Kidney (tissue), 14 donors: ENCODE data around the gene CDC37. TPM values are rescaled to one million over a fixed set of nuclear protein-coding genes. Genes with fewer than 3 reads are reported as not detected.
"Not testable (repeated sequence)": the region's sequence is repeated elsewhere in the genome, so short reads cannot be mapped to it uniquely, and the experiment has no call there.

Experiments
- DNase-seq, 5 donors: peaks; one replicate each; pipeline ENCODE4 v3.0.0-alpha.2; 2013 to 2020
- FAIRE-seq: peaks from 2 replicates; lab custom pipeline; 2012; peaks lifted over from hg19 to GRCh38; lab: Jason Lieb, UNC
- H3K27ac ChIP-seq, 2 donors: one replicate each; pipeline ENCODE4 v1.7.0; 2013; ENCODE audit warnings: low read depth in 2 of 2, low read length in 2 of 2, inconsistent platforms in 1 of 2
- H3K27me3 ChIP-seq: one replicate; pipeline ENCODE4 v1.7.1; 2013; ENCODE audit warnings: low read length, inconsistent platforms; ENCODE audit not compliant: control insufficient read depth, insufficient read depth
- H3K36me3 ChIP-seq, 3 donors: one replicate each; pipeline versions ENCODE4 v1.7.0 to v1.7.1; 2013; ENCODE audit warnings: low read length in 3 of 3, control low read depth in 1 of 3, inconsistent platforms in 1 of 3; ENCODE audit not compliant: insufficient read depth in 3 of 3, control insufficient read depth in 2 of 3
- H3K4me1 ChIP-seq, 3 donors: one replicate each; pipeline versions ENCODE4 v1.7.0 to v1.7.1; 2013; ENCODE audit warnings: low read length in 3 of 3, inconsistent platforms in 1 of 3, low read depth in 1 of 3; ENCODE audit not compliant: control insufficient read depth in 2 of 3, insufficient read depth in 2 of 3
- H3K4me3 ChIP-seq, 3 donors: one replicate each; pipeline versions ENCODE4 v1.7.0 to v1.8.1; 2013; ENCODE audit warnings: low read length in 3 of 3, control low read depth in 1 of 3, inconsistent platforms in 1 of 3
- H3K9ac ChIP-seq, 3 donors: one replicate each; pipeline versions ENCODE4 v1.7.0 to v1.7.1; 2013; ENCODE audit warnings: low read length in 3 of 3, control low read depth in 1 of 3, inconsistent platforms in 1 of 3
- H3K9me3 ChIP-seq, 3 donors: one replicate each; pipeline versions ENCODE4 v1.7.0 to v1.7.1; 2013; ENCODE audit warnings: low read length in 3 of 3, control low read depth in 1 of 3, inconsistent platforms in 1 of 3; ENCODE audit not compliant: control insufficient read depth in 2 of 3, insufficient read depth in 1 of 3
- intact Hi-C: fragments of 100-400 bp; cut with DNase I; formaldehyde crosslinking; loops from one replicate; pipeline ENCODE4 v1.11.1; 2022
- polyA plus RNA-seq: library from polyadenylated mRNA; stranded (reverse); fragments of 350-450 nt; fragmentation: Illumina TruSeq; extraction: RNeasy Lipid Tissue Mini Kit (QIAGEN cat#74804); gene quantifications from one replicate; pipeline ENCODE4 v1.2.3, GENCODE V29; 2014; ENCODE audit warnings: low read depth, low replicate concordance; ENCODE audit not compliant: insufficient read depth
- total RNA-seq: library from RNA; stranded (reverse); fragmentation: NEBNext Ultra II Directional; extraction: Animal tissue kit (Norgen Biotek cat#: 25700); gene quantifications from one replicate; pipeline ENCODE4 v1.2.1, GENCODE V29; 2021
- TF ChIP-seq, protein P1 (sequence below): IDR thresholded peaks from 3 replicates; pipeline ENCODE4 v1.5.1; 2012; ENCODE audit warnings: mild to moderate bottlenecking, moderate library complexity, borderline replicate concordance; ENCODE audit not compliant: insufficient read depth; ENCODE audit errors: extremely low read depth
- donor health status: control.
- donor health status: control.
- donor health status: control.
- donor health status: control.
- donor health status: control.
- donor health status: DM: yes; HTN: yes; CAD: no.
- donor health status: Normal renal cell carcinoma (clear cell type).

CDC37 gene
- total and polyA plus RNA-seq, 2 donors from 2014 or later = 139 to 149 TPM

DNA sequence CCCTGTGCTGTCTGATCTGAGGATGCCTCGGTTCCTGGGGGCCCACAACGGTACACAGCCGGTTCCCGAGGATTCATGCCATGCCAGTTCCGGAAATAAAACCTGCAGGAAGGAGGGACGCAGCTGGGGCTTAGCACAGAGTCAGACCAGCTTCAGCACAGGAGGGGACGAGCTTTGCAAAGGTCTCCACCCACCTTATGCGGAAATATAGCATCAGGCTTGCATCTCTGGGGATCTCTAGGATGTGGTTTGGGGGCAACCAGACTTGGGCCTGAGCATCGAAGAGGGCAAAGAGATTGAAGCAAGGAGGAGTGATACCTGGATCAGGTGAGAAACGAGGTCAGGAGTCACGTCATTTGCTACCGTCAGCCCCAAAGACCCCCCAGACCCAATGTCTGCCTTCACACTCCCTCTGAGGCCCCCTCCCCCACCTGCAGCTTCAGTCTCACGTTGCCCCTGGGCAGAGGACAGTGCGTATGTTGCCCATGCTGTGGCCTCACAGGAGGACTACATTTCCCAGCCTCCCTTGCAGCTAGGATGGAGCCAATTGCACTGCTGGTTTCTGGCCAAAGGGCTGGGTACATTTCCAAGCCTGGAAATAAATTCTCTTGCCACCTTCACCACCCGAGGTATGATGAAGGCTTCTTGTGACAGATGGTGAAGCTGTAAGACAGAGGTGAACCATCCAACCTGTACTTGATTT, 35.1 kb downstream of the CDC37 start:
- Histone ChIP-seq H3K4me3 (no peak overlapping the region), H3K27ac (no peak overlapping the region), H3K9ac (no peak overlapping the region), H3K36me3 (peaks cover 0 to 18% (median 11%) of the 10 kb centered on the region in 3 donors), H3K9me3 (no peaks in the 10 kb centered on the region), H3K27me3 (no peaks in the 10 kb centered on the region), H3K4me1 (no peaks in the 10 kb centered on the region)
- intact Hi-C loops = no loop called here
- TF ChIP-seq, protein P1, sequence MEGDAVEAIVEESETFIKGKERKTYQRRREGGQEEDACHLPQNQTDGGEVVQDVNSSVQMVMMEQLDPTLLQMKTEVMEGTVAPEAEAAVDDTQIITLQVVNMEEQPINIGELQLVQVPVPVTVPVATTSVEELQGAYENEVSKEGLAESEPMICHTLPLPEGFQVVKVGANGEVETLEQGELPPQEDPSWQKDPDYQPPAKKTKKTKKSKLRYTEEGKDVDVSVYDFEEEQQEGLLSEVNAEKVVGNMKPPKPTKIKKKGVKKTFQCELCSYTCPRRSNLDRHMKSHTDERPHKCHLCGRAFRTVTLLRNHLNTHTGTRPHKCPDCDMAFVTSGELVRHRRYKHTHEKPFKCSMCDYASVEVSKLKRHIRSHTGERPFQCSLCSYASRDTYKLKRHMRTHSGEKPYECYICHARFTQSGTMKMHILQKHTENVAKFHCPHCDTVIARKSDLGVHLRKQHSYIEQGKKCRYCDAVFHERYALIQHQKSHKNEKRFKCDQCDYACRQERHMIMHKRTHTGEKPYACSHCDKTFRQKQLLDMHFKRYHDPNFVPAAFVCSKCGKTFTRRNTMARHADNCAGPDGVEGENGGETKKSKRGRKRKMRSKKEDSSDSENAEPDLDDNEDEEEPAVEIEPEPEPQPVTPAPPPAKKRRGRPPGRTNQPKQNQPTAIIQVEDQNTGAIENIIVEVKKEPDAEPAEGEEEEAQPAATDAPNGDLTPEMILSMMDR = no peak
- DNase-seq (no peak), FAIRE-seq (no peak)

DNA sequence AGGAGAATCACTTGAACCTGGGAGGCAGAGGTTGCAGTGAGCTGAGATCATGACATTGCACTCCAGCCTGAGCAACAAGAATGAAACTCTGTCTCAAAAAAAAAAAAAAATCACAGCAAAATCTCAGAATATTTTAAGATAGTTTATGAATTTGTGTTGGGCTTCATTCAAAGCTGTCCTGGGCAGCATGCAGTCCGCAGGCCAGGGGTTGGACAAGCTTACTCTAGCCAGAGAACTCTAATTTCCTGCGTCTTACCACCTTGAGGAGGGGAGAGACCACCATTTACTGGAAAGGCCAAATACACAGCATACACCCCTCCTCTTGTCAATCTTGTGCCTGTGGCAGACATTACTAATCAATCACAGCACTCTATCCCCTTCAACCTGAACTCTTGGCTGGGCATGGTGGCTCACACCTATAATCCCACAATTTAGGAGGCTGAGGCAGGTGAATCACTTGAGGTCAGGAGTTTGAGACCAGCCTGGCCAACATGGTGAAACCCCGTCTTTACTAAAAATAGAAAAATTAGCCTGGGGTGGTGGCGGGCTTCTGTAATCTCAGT, 36.3 kb downstream of the CDC37 start:
- H3K9ac ChIP-seq, FAIRE-seq, intact Hi-C loops, H3K4me3 ChIP-seq, DNase-seq, H3K27ac ChIP-seq, H3K27me3 ChIP-seq, H3K9me3 ChIP-seq, H3K4me1 ChIP-seq: not testable (repeated sequence)
- peaks cover 0 to 18% (median 11%) of the 10 kb centered on the region in 3 donors for H3K36me3 ChIP-seq

DNA sequence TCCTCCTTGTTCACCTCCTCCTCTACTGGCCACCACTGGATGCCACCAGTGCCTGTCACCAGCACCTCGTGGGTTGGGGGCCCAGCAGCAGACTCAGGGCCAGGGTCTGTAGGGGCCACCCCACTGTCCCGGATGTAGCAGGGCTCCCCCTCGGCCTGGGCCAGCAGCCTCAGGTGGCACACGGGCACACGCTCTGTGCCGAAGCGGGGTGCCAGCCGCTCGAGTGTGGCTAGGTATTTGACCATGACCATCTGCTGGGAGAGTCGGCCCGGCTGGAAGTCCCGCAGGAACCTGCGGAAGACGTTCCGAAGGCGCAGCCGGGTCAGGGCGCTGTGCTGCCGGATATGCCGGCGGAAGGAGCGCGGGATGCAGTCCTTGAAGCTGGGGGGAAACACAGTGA, 37.8 kb downstream of the CDC37 start:
- peaks cover 0 to 21% (median 11%) of the 10 kb centered on the region in 3 donors for H3K36me3 ChIP-seq
- no peaks in the 10 kb centered on the region for H3K27me3 ChIP-seq
- no peak for DNase-seq
- H3K9me3 ChIP-seq = no peaks in the 10 kb centered on the region
- H3K4me3 ChIP-seq = no peak overlapping the region
- intact Hi-C loops = no loop called here
- no peak overlapping the region for H3K9ac ChIP-seq
- TF ChIP-seq, protein P1 = no peak
- no peaks in the 10 kb centered on the region for H3K4me1 ChIP-seq
- FAIRE-seq = no peak
- H3K27ac ChIP-seq = no peak overlapping the region

DNA sequence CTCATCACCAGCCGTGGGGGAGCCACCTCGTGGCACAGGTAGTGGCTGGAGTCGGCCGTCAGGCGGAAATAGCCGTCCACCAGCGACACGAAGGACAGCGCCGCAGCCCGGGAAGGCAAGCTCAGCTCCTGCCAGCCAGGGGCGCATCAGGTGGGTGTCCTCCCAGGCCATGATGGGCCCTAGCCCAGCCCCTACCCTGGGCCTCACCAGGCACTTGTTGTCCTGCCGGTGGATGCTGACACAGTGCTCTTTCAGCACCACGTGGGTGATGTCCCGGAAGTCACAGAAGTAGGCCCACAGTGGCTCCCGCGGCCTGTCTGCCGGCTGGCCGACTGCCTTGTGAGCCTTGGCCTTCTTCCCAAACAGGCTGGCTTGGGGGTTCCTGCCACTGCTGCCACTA, 38.7 kb downstream of the CDC37 start:
- Histone ChIP-seq H3K27ac (no peak overlapping the region), H3K9me3 (no peaks in the 10 kb centered on the region), H3K4me3 (no peak overlapping the region), H3K4me1 (no peaks in the 10 kb centered on the region), H3K27me3 (no peaks in the 10 kb centered on the region), H3K9ac (no peak overlapping the region), H3K36me3 (peaks cover 0 to 21% (median 11%) of the 10 kb centered on the region in 3 donors)
- FAIRE-seq (no peak), DNase-seq (no peak)
- intact Hi-C loops = no loop called here
- TF ChIP-seq, protein P1 = no peak
